H1 (cell line): ENCODE measurements around the gene PPME1.

ENCODE experiments used
- CHD1 ChIP-seq: IDR thresholded peaks from 2 replicates; pipeline ENCODE4 v1.6.1; 2012; ENCODE audit warnings: low read depth, low read length, improper control_type of control experiment
- EP300 ChIP-seq, 2 experiments: IDR thresholded peaks; 1 replicate in 1 of 2; 2 replicates in 1 of 2; pipeline ENCODE4 v1.6.1; 2011 to 2012; ENCODE audit warnings: low read depth in 2 of 2, low read length in 2 of 2, mild to moderate bottlenecking in 2 of 2, borderline replicate concordance in 1 of 2, inconsistent platforms in 1 of 2, moderate library complexity in 1 of 2

DNA sequence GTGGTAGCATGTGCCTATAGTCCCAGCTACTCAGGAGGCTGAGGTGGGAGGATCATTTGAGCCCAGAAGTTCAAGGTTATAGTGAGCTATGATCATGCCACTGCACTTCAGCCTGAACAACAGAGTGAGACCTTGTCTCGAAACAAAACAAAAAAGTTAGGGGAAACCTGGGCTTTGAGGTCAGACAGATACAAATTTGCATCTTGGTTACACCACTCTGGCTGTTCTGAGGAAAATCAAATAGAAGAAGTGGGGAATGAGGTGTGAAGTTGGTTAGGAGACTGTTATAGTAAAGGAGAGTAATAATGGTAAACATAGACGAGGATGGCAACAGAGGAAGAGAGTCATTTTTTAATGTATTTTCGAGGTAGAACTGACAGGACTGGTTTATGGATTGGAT lies 62.6 kb downstream of the PPME1 start:
- TF ChIP-seq EP300 (IDR thresholded peaks at IDR 0.05; ENCODE audit: borderline replicate concordance in 1 of 2, low read depth in 2 of 2, low read length in 2 of 2) (no peak), CHD1 (no peak)
